Liver (tissue), 3 donors: ENCODE results near the gene SYK.

ENCODE experiments used
- CTCF ChIP-seq: fragments of 150-350 bp; IDR thresholded peaks from 2 replicates; pipeline ENCODE4 v1.5.1; 2017; ENCODE audit warnings: improper control_type of control experiment, low read depth, low read length; ENCODE audit not compliant: missing input control
- RAD21 ChIP-seq, 2 donors: IDR thresholded peaks; 2 replicates each; pipeline ENCODE4 v1.6.1; 2016; ENCODE audit warnings: antibody characterized with exemption in 2 of 2, mild to moderate bottlenecking in 2 of 2
- RXRA ChIP-seq, 2 donors: IDR thresholded peaks; 2 replicates each; pipeline ENCODE4 v1.6.1; 2017 to 2018; ENCODE audit warnings: antibody characterized with exemption in 2 of 2, mild to moderate bottlenecking in 1 of 2
- TAF1 ChIP-seq: conservative IDR thresholded peaks from 2 replicates; pipeline ENCODE4 v1.6.1; 2016; ENCODE audit warnings: antibody characterized with exemption, mild to moderate bottlenecking
- YY1 ChIP-seq: IDR thresholded peaks from 2 replicates; pipeline ENCODE4 v1.6.1; 2016; ENCODE audit warnings: antibody characterized with exemption, mild to moderate bottlenecking
- TF ChIP-seq, protein P1 (sequence below): IDR thresholded peaks from 2 replicates; pipeline ENCODE4 v1.6.1; 2016; ENCODE audit warnings: antibody characterized with exemption
- TF ChIP-seq, protein P2 (sequence below): IDR thresholded peaks from 2 replicates; pipeline ENCODE4 v1.6.1; 2016; ENCODE audit warnings: antibody characterized with exemption
- donor health status: healthy.
- donor health status: healthy.

DNA sequence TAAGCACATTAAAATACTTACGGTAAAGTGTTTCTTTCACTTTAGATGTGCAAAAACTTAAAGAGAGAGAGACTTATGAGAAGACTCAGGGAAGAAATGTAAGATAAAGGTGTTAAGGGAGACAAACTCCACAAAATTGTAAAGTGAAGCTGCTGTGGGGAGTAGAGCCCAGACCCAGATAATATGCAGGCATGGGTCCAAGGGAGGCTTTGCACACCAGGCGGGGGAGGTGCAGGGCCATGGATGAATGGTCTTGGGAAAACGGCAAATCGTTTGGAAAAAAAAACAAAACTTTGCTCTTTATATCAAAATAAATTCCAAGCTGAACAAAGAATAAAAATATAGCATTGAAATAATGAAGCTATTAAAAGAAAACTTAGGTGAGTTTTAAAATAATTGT, 9.1 kb downstream of the SYK start:
- TF ChIP-seq CTCF, result no peak
- TF ChIP-seq, protein P1, sequence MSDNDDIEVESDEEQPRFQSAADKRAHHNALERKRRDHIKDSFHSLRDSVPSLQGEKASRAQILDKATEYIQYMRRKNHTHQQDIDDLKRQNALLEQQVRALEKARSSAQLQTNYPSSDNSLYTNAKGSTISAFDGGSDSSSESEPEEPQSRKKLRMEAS, result no peak
- TF ChIP-seq, protein P2, sequence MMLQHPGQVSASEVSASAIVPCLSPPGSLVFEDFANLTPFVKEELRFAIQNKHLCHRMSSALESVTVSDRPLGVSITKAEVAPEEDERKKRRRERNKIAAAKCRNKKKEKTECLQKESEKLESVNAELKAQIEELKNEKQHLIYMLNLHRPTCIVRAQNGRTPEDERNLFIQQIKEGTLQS, result no peak
- TF ChIP-seq TAF1, result no peak
- TF ChIP-seq RXRA (IDR thresholded peaks at IDR 0.05), result no peak
- TF ChIP-seq YY1, result no peak
- no peak for TF ChIP-seq RAD21 (IDR thresholded peaks at IDR 0.05)
